Stimulated activated CD4-positive, alpha-beta T cell treated with anti-CD3 and anti-CD28 coated beads, Interleukin-4, amount 100 ng/mL, for 1 hour (primary cell): ENCODE data around the gene ERAL1.

Experiments used
- DNase-seq: peaks from one replicate; pipeline ENCODE4 v3.0.0-alpha.2; 2020

Gene ERAL1

DNA sequence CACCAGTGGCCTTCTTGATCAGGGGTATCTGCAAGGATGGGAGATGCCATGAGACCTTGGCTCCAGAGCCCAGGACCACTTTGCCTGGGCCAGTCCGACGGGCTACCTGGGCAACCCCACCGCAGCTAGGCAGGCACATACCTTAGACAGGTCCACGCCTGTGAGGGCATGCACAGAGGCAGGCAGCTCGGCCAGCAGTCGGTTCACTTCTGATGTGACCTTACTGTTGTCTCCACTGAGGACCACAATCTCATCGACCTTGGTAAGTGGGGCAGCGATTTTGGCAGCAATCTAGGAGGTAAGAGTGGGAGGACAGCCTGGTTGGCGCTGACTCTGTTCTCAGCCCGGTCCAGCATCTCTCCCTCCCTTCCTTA, 25.7 kb downstream of the ERAL1 start:
- DNase-seq = no peak

DNA sequence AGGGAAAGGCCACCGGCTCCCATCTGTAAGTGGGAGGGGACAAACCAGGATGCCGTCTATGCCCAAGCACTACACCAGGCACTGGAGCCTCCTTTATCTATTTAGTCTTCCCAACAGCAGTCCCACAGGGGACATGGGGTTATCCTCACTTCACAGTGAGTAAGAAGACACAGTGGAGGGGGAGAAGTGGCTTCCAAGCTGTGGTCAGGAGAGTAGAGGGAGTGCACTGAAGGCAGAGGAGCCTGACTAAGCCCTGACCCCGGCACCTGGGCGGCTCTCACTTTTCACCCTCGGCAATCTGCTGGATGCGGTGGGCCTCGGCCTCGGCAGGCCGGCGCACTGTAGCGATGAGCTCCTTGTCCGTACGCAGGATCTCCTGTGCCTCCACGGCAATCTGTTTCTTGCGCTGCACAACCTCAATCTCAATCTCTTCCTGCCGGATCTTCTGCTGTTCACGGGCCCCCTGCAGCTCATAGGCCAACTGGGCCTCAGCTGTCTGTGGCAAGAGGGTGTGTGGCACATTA, 26.8 kb downstream of the ERAL1 start:
- DNase-seq = no peak

DNA sequence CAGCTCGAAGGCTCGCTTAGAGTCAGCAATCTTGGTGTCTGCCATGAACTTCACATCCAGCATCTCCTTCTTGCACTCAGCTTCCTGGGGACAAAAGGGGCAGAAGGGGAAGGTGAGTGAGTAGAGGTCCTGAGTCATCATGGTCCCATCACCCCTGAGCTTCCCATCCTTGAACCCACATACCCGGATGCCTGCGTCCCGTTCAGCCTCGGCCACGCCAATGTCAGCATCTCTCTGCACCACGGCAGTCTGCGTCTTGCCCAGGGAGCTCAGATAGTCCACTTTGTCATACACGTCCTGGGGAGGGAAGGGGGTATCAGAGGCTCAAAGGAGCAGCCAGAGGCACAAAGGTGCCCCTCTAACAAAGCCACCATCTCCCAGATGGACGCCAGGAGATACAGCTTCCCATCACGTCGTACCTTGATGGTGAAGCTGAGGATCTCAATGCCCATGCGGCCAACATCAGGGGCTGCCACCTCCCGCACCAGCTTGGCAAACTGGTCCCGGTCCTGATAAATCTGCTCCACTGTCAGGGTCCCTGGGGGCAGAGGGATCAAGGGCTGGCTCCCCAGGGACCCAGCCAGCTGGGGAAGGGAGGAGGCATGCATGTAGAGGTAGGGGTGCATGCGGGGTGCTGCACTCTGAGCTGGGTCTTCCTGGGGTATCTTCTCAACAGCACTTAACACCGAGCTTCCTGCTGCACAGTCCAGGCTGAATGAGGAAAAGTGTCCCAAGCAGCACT, 27.5 kb downstream of the ERAL1 start:
- DNase-seq = no peak

DNA sequence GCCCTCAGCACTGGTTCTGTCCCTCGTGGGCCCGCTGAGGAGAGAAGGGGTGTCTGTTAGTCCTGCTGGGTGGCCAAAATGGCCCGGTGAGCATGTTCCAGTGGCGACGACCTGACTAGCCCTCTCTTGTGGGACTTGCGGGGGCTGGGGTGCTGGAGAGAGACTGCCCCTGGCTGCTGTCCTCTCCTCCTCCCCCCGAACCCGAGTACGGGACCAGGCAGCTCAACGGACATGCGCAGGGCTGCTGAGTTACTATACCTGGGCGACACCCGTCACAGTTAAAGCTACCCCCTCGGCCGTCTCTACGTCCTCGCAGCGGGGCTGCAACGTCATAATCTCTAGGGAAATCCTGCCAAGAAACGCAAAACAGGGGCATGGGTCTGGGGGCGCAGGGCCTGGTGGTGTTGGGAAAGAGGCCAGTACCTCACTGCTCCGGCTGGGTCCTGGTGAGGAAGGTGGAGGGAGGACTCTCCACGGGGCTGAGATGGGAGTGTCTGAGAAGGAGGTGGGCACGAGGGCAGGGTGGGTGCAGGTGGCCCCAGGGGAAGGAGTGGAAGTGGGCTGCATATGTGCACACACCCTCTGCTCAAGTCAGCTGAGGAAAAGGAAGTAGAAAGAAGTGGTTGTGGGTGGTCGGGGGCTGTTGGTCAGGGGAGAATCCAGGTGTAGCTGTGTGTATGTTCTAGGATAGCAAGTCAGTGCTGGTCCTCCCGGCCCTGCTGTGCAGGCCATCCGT, 29.3 kb downstream of the ERAL1 start:
- DNase-seq = no peak

DNA sequence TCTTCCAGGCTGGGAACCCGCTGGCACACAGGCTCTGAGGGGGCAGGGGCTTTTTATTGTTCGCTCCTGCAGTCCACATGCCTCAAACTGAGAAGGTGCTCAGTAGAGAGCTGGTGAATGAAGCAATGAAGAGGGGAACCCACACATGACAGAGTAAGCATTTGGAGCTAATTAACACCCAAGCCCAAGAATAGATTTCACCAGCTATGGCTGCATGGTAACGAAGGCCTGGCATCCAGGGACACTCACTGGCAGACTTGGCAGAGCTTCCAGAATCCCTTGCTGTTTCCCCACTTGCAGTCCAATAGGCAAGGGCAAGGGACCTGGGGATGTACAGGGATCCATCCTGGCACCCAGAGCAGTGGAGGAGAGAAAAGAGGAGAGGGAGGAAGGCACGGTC, 30.5 kb downstream of the ERAL1 start:
- no peak for DNase-seq

DNA sequence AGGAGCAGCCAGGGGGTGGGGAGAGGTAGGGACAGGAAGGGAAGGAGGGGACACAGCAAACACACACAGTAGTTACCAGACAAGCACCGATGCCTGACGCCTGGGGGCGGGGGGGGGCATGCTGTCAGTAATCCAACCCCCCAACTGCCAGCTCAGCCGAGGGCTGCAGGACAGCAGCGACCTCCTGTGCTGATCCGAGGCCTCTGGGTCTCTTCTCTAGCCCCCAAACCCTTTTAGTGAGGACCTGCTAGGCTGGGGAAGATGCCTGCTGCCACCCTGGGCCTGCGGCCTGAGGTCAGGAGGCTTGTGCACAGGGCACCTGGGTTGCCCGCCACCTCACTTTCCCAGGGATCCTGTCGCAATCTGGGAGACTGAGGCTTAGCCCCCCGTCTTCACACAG, 31.1 kb downstream of the ERAL1 start:
- DNase-seq = no peak

DNA sequence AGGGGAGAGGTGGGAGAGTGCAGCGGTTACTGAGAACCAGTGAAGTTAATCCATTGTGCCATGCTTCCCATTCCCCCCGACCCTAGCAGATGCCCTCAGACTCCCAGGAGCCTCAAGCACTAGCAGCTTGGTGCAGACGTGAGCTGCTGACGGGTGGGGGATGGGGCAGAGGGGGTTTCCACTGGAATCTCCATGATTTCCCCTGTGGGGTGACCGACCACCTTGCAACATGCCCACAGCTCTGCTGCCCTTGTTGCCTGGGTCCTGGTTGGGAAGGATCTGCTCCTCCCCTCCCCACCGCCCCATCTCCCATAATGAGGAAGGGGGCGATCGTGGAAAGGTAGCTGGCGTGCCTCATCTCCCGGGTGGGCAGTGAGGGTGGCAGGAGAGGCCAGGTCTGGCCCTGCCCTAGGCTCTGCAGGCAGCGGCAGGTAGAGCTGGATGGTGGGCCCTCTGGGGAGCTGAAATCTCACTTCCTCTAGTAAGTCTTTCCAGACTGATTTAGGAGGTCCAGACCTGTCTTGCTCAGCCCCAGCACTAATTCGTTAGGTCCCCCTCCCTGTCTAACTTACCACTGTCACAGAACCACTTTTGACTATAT, 33.2 kb downstream of the ERAL1 start:
- DNase-seq = no peak

DNA sequence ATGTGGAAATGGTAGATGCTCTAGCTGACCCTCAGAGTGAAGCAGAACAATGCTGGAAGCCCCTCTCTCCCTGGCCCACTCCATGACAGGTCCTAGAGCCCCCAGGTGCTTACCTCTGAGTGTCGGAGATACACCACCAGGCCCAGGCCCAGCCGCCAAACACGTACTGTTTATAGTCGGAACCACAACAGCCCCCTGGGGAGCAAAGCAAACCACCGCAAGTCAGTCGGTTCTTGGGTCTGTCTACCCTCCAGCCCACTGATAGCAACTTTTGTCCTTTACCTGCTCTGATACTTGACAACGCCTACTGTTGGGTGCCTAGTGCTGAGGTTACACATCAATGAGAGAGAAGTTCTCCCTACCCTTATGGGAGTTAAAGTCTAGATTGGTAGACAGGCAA, 34.0 kb downstream of the ERAL1 start:
- no peak for DNase-seq

DNA sequence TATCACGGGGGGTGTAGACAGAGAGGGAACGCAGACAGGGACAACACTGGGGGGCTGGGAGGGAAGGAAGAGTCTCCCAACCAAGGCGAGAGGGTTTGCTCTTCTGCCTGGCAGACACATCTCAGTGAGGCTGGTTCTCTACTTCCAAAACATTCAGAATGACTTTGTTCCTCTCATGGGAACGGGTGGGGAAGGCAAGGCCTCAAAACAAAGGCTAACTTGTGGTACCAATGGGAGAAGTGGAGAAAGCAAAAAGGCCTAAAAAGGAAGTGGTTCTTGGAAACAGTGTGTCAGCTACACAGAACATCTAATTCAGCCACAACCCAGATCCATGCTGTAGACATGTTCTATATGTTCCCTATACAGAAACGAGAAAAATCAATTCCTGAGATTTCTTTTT, 35.2 kb downstream of the ERAL1 start:
- DNase-seq = no peak

DNA sequence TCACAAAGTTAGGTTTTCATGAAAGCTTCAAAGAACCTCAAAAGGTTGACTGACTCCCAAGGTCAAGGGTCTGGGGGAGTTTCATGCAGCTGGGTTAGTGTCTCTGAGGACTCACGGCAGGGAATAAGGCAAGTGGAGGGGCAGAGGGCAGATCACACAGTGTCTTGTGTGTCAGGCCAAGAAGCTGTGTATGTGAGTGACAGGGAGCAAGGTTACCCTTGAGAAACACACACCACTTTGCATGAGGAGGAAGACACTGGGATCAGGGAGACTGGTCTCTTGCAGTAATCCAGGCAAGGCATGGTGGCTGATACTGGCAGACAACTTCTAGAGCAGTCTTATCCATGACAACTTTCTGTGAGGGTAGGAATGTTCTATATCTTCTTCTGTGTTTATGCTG, 36.4 kb downstream of the ERAL1 start:
- DNase-seq = no peak

DNA sequence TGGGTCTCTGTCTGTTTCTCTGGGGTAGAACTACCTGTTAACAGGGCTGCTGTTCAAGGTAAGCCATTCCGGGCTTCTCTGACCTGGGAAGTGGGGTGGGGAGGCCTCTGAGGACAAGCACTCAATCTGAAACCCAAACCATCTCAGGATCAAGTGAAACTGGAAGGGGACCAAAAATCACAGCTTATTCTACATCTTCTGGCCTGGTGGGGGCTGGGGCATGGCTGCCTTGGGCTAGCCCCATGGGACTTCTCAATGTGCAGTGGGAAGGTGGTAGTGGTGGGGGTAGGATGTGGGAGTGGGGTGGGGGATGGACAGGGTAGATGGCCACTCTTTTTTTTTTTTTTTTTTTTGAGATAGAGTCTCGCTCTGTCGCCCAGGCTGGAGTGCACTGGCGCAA, 37.2 kb downstream of the ERAL1 start:
- DNase-seq = no peak

DNA sequence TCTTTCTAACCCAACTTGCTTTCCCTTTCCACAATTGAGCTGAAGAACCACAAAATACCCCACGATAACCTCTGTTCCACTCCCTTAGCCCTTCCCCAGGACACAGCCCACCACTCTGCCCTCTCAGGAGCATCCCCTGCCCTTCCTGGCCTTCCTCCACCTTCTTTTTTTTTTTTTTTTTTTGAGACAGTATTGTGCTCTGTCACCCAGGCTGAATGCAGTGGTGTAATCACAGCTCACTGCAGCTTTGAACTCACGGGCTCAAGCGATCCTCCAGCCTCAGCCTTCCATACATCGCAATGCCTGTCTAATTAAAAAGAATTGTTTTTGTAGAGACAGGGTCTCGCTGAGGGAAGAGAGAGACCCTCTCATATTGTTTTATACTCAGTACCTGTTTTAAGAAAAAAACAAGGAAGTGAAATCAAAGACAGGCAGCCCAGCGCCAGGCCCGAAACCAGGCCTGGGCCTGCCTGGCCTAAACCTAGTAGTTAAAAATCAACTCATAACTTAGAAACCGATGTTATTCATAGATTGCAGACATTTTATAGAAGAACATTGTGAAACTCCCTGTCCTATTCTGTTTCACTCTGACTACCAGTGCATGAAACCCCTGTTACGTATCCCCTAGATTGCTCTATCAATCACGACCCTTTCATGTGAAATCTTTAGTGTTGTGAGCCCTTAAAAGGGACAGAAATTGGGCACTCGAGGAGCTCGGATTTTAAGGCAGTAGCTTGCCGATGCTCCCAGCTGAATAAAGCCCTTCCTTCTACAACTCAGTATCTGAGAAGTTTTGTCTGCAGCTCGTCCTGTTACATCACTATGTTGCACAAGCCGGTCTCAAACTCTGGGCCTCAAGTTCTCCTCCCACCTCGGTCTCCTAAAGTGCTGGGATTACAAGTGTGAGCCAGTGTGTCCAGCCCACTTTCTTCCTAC, 38.7 kb downstream of the ERAL1 start:
- DNase-seq = peak; percentile 33

DNA sequence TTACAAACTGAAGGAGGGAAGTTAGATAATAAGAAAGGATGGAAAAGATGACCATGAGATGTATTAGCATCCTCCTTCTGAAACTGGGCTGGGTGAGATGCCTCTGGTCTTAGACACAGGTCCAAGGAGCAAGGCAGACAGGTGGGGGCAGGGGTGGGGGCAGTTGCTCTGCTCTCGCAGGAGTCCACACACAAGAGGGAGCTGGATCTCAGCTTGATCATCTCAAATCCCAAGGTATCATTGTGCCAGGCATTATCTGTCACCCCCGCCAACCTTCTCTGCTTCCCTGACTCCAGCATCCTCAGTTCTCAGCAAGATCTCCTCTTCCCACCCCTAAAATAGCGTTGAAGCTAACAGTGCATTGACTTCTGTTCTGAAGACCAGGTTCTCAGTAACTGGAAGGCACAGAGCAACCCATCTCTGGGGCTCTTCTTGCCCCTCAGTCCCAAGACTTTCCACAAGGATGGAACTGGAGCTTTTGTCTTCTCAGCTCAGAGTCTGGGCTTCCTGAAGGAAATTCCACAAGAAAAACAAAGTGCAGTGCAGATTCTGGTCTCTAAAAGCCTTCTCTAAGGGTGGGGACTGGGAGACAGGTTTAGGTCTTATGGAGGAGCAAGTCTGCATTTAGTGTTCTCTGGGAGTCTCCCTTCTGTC, 41.1 kb downstream of the ERAL1 start:
- no peak for DNase-seq

DNA sequence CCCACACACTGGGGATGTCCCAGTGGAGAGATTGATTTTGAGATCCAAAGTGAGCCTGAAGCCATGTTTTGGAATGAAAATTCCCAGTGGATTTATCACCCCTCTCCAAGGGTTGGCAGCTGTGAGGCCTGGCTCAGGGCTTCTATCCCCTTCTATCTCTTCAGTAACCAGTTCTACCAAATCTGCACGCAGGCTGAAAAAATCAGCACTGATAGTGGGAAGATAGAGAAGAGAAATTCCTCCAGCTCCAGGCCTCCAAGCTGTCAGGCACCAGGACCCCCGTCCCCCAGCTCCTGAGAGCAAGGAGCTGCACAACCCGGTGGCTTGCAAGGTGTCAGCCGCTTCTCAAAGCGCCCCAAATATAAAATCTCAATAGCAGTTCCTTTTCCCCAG, 41.7 kb downstream of the ERAL1 start:
- no peak for DNase-seq

DNA sequence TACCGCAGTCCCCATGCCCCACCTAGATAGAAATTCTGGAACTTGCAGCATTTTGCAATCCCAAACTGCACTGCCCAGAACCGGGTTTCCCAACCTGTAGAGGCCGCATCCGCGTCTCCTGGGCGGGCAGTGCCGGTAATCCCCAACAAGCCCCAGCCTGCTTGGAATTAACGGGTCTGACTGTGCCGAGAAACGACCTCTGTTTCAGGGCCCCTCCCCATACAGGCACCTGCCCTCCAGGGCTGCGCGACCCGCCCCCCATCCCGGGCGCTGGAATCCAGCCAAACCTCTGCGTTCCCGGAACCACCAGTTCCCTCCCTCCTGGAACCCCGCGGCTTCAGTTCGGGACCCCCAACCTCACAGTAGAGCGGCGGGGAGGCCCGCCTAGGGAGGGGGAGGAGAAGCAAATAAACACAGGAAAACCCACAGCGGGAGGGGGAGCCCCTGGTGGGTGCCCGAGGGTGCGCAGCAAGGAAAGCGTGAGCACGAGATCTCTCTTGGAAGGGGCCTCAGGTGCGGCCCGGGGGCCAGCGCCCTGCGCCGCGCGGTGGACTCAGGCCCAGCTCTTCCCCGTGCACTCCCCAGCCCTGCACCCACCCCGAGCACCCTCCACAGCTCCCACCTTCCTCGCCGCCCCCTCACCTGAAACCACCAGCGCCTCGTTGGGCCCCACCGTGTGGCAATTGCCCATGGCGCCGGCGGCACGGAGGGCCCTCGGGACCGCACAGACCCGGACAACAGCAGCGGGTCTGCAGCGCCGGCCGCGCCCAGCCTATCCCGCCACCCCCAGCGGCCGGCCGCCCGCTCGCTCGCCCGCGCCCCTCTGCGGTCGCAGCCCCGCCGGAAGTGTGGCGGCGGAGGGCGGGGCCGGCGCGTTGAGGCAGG, 42.3 kb downstream of the ERAL1 start, which contains the start of gene FLOT2:
TSS of gene FLOT2 (minus strand) at position 850 of the 885 bp plus-strand sequence. CDS start at position 691, 159 bp downstream.
- DNase-seq = peak; percentile 73

DNA sequence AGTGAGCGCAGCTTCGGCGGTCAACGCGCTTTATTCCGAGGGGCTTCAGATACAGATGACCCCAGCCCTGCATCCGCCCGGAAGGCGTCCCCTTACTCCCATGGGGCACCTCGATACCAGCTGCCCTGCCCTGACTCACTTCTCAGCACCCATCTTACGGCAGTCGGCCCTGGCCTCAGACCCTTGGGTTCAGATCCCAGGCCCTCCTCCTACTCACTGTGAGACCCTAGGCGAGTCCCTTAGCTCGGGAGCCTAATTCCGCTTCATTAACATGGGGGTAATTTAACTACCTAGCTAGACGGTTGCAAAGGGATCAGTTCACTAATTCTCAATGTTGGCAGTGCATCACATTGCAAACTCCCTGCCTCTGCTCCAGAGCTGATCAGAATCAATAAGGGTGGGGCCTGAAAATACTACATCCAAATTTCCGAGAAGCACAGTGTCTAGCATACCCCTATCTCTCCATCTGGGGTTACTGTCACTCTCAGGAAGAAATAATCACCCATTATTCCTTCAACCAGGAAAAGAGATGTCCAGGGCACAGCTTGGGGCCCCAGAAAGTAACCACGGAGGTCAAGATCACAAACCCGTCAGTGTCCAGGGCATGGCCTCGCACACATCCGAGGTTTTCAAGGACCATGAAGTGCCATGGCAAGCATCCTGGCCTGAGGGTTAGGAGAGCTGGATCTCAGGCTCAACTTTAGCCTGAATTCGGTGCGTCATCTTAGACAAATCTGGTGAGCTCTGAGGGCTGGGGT, 43.1 kb downstream of the ERAL1 start:
- no peak for DNase-seq

DNA sequence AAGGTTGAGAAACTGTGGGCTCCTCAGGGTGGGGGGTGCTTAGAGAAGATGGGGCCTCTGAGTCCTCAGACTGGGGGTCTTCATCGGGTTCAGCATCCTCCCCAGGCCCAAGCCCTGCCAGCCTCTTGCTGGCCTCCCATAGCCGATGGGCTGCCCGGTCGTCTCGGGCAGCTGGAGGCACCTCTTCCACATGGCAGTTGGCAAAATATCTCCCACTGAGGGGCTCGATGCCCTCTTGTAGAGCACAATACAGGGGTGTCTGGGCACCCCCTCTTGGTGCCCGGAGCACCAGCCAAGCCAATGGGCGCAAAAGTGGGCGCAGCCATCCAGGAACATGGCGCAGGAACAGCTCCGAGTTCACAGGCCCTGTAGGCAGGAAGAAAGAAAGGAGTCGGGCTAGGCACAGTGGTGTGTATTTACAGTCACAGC, 43.7 kb downstream of the ERAL1 start:
- DNase-seq = no peak

DNA sequence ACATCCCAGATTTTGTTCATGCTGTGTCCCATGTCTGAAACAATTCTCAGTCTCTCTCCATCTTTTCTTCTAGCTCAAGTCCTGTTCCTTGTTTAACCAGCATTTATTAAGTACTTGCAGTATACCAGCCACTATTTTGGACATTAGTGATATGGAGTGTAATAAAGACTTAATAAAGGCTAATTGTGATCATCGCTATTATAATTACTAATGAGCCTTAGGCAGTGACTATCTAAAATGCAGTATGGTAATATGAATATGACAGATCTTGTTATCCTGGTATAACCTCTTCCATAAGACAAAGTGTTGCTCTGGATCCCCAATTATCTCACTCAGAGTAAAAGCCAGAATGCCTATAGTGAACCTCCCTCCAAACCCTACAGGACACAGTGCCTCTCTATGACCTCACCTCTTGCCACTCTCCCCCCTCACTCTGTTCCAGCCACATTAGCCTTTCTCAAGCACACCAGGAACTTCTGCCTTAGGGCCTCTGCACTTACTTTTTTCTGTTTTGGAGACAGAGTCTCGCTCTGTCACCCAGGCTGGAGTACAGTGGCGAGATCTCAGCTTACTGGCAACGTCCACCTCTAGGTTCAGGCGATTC, 44.5 kb downstream of the ERAL1 start:
- DNase-seq = no peak

DNA sequence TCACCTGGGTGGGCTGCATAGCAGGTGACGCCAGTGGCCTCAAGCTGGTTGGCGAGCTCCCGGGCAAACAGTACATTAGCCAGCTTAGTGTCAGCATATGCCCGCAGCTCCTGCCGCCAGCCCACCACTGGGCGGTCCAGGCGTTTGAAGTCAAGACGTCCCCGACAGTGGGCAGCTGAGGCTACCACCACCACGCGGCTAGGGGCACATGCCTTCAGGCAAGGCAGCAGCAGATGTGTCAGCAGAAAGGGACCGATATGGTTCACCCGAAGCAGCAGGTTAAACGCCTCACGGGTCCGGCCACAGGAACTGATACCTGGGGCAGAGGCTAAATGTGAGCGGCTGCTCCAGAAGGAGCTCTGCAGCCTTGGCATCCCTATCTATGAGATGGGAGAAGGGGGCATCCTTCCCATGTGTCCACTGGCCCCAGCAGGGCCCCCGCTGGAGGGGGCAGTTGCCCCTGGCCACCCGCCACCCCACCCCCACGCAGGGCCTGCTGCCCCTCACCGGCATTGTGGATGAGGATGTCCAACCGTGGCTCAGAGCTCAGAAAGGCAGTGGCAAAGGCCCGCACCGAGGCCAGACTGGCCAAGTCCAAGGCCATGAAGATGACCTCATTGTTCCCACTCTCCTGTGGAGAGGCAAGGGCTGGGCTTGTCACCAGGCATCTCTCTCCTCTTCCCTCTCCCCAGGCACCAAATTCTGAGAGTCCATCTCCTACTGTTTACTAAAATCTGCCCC, 46.3 kb downstream of the ERAL1 start:
- no peak for DNase-seq
